Nephron (organoid): ENCODE data around the gene RIC1.
"Not testable (repeated sequence)": the region's sequence is repeated elsewhere in the genome, so short reads cannot be mapped to it uniquely, and the experiment has no call there.

Experiments used
- H3K27ac Mint-ChIP-seq, 3 experiments: 2 replicates each; pipeline ENCODE4 v1.8.0; 2020; ENCODE audit warnings: mixed read lengths in 3 of 3, mild to moderate bottlenecking in 2 of 3, moderate library complexity in 1 of 3
- H3K27me3 Mint-ChIP-seq: 2 replicates; pipeline ENCODE4 v1.8.0; 2021; ENCODE audit warnings: low read depth, mild to moderate bottlenecking, moderate library complexity, mixed read lengths
- H3K36me3 Mint-ChIP-seq: 2 replicates; pipeline ENCODE4 v1.8.0; 2020; ENCODE audit warnings: low read depth, mixed read lengths
- H3K4me1 Mint-ChIP-seq: 2 replicates; pipeline ENCODE4 v1.8.0; 2020; ENCODE audit warnings: mixed read lengths
- H3K4me3 Mint-ChIP-seq, 3 experiments: 2 replicates each; pipeline ENCODE4 v1.8.0; 2020; ENCODE audit warnings: mild to moderate bottlenecking in 3 of 3, mixed read lengths in 3 of 3, moderate library complexity in 2 of 3
- H3K9me3 Mint-ChIP-seq: 2 replicates; pipeline ENCODE4 v1.8.0; 2020; ENCODE audit warnings: mixed read lengths
- CTCF ChIP-seq, 3 experiments: fragments of 200-600 bp; sonication (generic); IDR thresholded peaks; one replicate each; pipeline ENCODE4 v1.5.0; 2021; ENCODE audit warnings: antibody characterized with exemption in 3 of 3; ENCODE audit not compliant: unreplicated experiment in 3 of 3

The RIC1 gene

GRCh38 chr9:5665059-5665458 is 36.2 kb downstream of the RIC1 start:
- Mint-ChIP-seq H3K27ac (no peak overlapping the region), H3K9me3 (peaks cover 80% of the 10 kb centered on the region), H3K36me3 (peaks cover 95% of the 10 kb centered on the region), H3K4me3 (no peak overlapping the region), H3K4me1 (no peaks in the 10 kb centered on the region), H3K27me3 (no peaks in the 10 kb centered on the region)
- TF ChIP-seq CTCF (IDR thresholded peaks at IDR 0.05; ENCODE audit: unreplicated experiment in 3 of 3): no peak

GRCh38 chr9:5667391-5667790 is 38.5 kb downstream of the RIC1 start:
- H3K9me3 Mint-ChIP-seq: peaks cover 62% of the 10 kb centered on the region
- H3K36me3 Mint-ChIP-seq: peaks cover 82% of the 10 kb centered on the region
- no peaks in the 10 kb centered on the region for H3K27me3 Mint-ChIP-seq
- H3K4me3 Mint-ChIP-seq: no peak overlapping the region
- TF ChIP-seq CTCF (IDR thresholded peaks at IDR 0.05; ENCODE audit: unreplicated experiment in 3 of 3): no peak
- no peaks in the 10 kb centered on the region for H3K4me1 Mint-ChIP-seq
- no peak overlapping the region for H3K27ac Mint-ChIP-seq

- Mint-ChIP-seq H3K9me3 (peaks cover 37% of the 10 kb centered on the region), H3K36me3 (peaks cover 63% of the 10 kb centered on the region), H3K27me3 (no peaks in the 10 kb centered on the region), H3K27ac (no peak overlapping the region), H3K4me1 (no peaks in the 10 kb centered on the region), H3K4me3 (no peak overlapping the region)
- TF ChIP-seq CTCF (IDR thresholded peaks at IDR 0.05; ENCODE audit: unreplicated experiment in 3 of 3): no peak
Observed at GRCh38 chr9:5670079-5670478, 41.2 kb downstream of the RIC1 start.

GRCh38 chr9:5671711-5672353 is 42.9 kb downstream of the RIC1 start:
- no peak for TF ChIP-seq CTCF (IDR thresholded peaks at IDR 0.05; ENCODE audit: unreplicated experiment in 3 of 3)
- Mint-ChIP-seq H3K9me3 (peaks cover 29% of the 10 kb centered on the region), H3K36me3 (peaks cover 52% of the 10 kb centered on the region), H3K4me1 (no peaks in the 10 kb centered on the region), H3K27me3 (no peaks in the 10 kb centered on the region), H3K27ac (no peak overlapping the region), H3K4me3 (no peak overlapping the region)

GRCh38 chr9:5675046-5675445 is 46.1 kb downstream of the RIC1 start:
- not testable (repeated sequence) for H3K4me3 Mint-ChIP-seq, H3K27ac Mint-ChIP-seq, H3K4me1 Mint-ChIP-seq, H3K27me3 Mint-ChIP-seq
- peaks cover 15% of the 10 kb centered on the region for H3K9me3 Mint-ChIP-seq
- H3K36me3 Mint-ChIP-seq: peaks cover 32% of the 10 kb centered on the region

GRCh38 chr9:5683591-5683990 is 54.7 kb downstream of the RIC1 start:
- peaks cover 52% of the 10 kb centered on the region for H3K9me3 Mint-ChIP-seq
- H3K36me3 Mint-ChIP-seq: peaks cover 70% of the 10 kb centered on the region
- H3K4me3 Mint-ChIP-seq, H3K27me3 Mint-ChIP-seq, H3K4me1 Mint-ChIP-seq, H3K27ac Mint-ChIP-seq: not testable (repeated sequence)

- H3K27me3 Mint-ChIP-seq: peaks cover 3% of the 10 kb centered on the region
- TF ChIP-seq CTCF (IDR thresholded peaks at IDR 0.05; ENCODE audit: unreplicated experiment in 3 of 3): no peak
- no peak overlapping the region for H3K27ac Mint-ChIP-seq
- H3K4me1 Mint-ChIP-seq: no peaks in the 10 kb centered on the region
- peaks cover 68% of the 10 kb centered on the region for H3K36me3 Mint-ChIP-seq
- no peak overlapping the region for H3K4me3 Mint-ChIP-seq
- H3K9me3 Mint-ChIP-seq: peaks cover 52% of the 10 kb centered on the region
Observed at GRCh38 chr9:5684101-5684500, 55.2 kb downstream of the RIC1 start.
